NCI-H1436 treated with DMSO at 0.1 percent for 48 hours (cell line): ENCODE data around the gene ATP13A3.
"Not testable (repeated sequence)": the region's sequence is repeated elsewhere in the genome, so short reads cannot be mapped to it uniquely, and the experiment has no call there.

Experiments
- DNase-seq: peaks from one replicate; lab custom pipeline; 2025; lab: John Stamatoyannopoulos, UW

The ATP13A3 gene

DNA sequence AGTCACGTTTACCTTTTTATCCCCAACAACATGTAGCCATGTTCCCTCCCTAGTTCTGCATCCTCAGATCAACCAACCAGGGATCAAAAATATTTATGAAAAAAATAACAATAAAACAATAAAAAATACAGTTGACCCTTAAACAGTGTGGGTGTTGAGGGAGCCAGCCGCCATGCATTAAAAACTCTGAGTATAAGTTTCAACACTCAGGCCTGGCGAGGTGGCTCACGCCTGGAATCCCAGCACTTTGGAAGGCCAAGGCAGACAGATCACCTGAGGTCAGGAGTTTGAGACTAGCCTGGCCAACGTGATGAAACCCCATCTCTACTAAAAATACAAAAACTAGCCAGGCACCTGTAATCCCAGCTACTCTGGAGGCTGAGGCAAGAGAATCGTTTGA, 12.7 kb upstream of the ATP13A3 start:
- DNase-seq, result not testable (repeated sequence)

DNA sequence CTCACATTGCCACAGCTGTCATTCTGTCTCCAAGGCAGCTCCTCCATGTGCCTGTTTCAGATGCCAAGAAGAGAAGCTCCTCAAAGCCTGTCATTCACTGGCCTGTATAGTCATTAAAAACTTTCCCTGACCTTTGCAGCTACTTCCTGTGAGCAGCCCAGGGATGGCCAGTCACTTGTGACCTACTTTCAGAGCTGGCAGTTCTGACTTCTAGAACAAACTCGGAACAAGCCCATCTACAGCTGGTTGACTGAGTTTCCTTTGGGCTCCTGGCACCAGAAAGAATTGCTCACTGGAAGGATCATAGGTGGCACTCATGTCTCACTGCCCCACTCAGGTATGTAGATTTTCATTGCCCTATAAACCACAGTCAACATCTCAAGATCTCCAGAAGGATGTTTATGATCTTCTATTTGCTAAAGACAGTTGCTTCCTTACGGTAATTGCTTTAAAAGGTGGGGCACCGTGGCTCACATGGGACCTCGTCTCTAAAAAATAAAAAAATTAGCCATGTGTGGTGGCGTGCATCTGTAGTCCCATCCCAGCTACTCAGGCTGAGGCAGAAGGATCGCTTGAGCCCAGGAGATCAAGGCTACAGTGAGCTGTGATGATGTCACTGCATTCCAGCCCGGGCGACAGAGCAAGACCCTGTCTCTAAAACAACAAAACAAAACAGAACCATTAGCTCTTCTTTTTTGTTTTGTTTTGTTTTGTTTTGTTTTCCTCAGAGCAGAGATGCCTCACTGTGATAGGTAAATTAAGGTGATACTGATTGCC, 11.2 kb upstream of the ATP13A3 start:
- no peak for DNase-seq

DNA sequence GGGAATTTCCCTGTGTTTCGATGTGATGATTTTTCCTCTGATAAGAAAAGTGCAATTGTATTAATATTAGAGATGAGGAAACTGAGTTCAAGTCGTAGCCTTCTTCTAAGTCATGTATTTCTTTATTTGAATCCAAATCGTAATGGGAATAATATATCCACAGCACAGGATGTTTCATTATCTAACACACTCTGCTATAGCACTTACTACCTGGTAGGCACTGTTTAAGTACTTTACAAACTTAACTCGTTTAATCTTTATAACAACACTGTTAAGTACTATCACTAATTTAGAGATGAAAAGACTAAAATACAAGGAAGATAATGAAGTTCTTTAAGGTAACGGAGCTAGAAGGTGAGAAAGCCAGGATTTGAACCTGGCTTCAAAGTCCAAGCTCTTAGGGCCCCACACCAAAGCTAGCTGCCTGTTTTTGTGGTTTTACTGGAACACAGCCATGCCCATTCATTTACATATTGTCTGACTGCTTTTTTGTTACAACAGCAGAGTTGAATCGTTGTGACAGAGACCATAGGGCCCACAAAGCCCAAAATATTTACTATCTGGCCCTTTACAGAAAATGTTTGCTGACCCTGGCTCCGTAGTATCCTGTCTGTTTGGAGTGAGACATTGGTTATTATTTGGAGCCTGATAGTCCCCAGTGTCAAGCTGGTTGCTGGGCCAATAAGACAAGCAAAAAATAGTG, 9.6 kb upstream of the ATP13A3 start:
- no peak for DNase-seq

DNA sequence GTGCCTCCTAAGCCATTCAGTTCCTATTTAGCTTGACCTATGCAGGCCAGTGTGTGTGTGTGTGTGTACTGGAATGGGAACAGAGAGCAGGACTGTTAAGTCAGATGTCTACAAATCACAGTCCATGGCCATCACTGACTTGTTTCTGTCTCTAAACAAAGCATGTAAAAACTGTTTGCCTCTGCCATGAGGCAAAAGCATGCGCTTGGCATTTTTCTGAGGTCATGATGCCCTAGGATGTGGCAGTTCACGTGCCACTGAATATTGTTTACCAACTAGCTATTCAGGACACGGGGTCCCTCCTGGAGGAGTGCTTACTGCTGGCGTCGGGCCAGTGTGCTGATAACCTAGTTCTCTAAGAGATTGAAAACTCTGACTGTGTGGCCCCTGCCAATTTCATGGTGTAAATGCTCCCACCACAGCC, 8.2 kb upstream of the ATP13A3 start:
- no peak for DNase-seq

DNA sequence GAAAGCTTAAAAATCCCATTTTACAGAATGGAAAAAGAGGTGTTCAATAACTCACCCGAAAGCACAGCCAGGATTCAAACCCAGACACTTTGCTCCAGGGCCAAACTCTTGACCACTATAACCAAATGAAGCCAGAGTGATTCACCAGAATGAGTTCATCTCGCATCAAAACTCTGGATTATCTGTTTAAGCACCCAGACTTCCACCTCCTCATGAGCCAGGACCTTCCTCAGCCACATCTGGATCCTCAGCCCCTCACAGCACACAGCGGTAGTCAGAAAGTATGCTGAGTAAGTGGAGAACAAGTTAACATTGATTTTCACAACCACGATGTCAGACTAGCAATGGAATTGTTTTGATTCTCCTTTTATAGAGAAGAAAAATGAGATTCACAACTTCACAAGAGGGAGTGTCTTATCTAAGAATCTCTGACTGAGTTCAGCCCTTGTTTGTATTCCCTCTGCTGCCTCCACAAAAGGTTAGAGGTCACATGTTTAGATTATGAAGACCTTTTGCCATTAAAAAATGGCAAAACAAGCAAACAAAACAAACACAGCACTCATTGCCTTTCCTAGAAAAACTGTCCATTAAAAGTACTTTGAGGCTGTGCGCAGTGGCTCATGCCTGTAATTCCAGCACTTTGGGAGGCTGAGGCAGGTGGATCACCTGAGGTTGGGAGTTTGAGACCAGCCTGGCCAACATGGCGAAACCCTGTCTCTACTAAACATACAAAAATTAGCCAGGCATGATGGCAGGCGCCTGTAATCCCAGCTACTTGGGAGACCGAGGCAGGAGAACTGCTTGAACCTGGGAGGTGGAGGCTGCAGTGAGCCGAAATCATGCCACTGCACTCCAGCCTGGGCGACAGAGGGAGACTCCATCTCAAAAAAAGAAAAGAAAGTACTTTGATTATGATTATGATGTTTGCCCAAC, 7.5 kb upstream of the ATP13A3 start:
- not testable (repeated sequence) for DNase-seq

DNA sequence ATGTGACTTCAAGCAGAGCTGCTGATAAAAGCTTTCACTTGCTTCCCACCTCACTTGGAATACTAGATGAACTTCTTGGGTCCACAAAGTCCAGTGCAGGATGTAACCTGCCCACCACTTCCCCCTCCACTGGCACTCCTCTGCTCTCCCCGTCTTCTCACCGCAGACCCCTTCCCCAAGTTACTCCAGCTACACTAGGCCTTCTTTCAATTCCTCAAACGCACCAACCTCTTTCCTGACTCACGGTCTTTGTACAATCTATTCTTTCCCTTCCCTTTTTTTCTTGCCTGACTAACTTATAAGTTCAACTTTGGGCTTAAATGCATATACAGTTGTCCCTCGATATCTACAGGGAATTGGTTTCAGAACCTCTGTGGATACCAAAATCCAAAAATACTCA, 5.2 kb upstream of the ATP13A3 start:
- no peak for DNase-seq

DNA sequence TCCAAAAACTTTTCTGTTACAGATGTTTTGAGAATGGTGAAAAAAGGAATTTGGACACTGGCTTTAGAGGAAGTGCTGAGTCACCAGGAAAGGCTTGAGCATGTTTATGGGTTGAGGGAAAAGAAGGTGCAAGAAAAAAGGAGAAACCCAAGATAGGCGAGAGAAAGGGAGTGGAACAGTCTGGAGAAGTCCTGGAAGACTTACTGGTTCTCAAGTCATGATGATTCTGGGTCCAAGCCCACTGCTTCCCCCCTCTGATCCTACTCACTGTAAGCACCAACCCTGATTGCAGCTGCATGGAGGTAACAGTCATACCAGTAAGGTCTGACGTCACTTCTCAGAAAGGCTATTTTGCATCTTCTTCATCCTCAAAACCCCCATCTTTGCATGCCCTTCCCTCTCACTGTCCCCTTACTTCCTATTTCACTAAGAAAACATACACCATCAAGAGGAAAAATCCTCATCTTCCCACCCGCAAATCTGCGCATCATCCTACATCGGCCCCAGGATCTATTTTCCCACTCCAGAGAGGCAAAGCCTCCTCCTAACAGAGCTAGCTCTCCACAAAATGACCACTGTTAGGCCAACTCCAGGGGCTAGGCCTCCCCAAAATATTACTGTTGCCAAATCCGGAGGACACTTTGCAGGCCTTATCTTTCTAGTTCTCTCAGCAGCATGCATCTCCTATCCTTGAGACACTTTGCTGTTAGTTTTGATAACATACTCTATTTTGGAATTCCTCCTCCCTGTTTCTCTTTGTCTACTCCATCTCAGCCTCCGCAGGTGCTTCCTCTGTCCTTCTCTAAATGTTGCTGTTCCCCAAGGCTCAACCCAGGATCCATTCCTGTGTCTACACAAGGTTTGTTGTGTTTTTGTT, 3.2 kb upstream of the ATP13A3 start:
- no peak for DNase-seq

DNA sequence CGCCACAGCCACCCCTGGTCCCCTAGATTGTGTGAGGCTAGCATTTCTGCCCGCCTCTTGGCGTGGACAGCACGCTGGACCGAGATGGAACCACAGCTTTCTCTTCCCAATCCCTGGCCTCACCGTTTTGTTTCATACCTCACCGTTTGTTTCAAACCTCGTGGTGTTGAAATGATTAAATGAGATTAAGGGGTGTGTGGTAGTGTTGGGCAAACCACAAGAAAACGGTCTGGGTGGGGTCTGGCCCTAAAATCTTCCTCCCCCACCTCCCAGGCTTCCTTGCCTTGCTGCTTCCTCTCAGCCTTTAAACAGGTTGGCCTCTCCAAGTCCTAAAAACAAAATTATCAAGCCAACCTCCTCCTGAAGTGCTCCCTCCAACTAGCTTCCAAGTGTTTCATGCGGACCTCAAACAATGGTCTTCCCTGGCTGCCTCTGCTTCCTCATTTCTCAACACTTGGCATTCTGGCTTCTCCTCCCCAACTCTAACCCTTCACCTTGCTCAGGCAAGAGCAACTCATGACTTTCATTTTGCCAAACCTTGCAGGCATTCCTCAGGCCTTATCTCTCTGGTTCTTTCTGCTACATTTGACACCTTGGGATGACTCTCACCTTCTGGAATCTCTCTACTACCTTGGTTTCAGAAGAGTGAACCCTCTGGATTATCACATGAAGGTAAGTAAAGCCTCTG, 1.4 kb upstream of the ATP13A3 start:
- no peak for DNase-seq

DNA sequence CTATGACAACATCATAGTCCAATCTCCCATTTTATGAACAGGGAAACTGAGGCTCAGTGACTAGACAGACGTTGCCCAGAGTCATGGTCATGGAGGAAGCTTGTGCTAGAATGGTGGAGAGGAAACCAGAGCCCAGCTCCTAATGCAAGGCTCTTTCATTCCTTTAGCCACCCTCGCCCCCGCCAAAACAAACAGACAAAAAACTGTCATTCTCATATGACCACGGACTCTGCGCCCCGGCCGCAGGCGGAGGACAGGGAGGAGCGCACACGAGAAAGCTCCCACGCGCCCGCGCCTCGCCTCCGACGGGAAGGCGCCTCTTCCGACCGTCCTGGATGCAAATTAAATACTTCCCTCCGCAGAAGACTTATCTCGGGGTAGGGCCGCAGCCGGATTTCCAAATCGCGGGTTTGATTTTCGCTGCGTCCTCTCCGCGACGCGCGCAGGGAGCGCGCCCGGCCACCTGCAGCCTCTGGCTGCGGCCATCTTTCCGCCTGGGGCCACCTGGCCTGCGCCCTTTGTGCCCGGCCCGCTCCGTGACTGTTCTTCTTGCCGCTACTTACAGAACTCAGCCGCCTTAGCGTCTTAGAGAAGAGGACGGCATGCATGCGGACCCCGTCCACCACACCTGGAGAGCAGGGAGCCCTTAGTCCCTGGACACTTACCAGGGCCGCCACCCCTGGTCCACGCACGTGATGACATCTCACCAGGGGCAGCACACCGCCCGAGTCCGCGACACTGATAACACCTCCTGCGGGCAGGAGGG, 670 bp upstream of the ATP13A3 start:
- no peak for DNase-seq

DNA sequence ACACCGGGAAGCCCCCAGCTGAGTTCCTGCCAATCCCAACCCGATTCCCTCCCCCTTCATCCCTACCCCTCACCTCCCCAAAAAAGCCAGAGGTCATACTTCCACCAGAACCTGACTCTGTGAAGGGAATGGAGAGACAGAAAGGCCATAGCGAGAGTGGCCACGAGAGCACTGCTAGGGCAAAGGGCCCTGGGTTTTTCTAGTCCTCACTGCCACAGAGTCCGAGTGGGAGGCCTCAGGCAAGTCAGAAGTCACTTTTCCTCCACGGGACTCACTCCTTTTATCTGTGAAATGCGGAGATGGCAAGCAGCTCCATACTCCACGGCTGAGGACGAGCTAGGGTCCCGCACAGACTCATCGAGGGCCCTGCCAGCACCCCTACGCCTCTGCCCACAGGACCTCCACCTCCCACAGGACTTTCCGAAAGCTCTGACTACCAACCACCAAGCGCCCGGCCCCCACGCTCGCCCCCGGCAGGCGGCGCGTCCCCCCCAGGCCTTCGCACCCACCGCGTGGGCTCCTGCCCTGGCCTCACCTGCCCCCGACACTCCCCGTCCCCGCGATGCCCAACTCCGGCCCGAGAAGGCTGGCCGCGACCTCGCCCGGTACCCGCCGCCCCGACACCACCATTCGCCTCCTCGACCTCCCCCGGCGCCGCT, 792 bp downstream of the ATP13A3 start:
- DNase-seq, result no peak

DNA sequence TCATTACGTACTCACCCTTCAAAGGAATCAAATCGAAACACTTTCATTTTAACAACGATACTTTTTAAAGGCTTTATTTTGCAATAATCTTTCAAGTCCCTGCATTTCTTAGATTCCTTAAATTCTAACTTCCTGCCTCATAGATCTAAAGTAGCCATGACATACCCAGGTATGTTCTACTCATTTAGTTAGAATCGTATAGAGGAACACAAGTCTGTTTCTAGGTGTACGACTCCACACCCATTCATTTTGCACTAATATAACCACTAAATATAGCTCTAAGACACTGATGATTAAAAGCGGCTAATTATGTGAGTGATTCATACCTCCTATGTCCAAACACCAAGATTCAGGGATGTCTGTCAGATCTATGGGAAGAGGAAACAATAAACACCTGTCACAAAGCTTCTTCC, 1.3 kb downstream of the ATP13A3 start:
- DNase-seq, result no peak

DNA sequence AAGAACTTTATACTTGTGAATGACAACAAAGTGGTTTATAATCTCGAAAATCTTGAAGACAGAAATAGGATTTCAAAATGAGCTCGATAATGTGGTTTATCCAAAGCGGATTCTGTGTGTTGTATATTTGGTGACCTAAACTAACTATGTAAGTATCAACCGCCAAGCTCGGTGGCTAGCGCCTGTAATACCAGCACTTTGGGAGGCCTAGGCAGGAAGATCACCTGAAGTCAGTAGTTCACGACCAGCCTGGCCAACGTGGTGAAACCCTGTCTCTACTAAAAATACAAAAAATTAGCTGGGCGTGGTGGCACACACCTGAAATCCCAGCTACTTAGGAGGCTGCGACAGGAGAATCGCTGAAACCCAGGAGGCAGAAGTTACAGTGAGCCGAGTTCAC, 2.2 kb downstream of the ATP13A3 start:
- DNase-seq, result no peak

DNA sequence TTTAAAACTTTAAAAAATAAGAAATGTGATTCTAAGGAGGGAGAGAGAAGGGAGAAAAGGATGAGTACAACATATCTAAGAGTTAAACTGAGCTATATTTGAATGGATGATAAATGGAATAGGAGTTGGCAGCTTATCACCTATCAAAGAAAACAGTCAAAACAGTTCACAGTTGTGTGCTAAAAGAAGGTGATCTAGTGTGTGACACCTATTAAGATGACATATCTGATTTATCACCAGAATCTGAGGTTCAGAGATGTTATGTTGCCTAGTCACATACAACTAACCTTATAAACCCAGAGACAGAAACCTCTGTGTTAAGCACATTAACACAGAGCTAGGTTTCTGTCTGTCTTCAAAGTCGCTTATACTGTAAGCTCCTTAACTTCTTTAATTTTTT, 3.0 kb downstream of the ATP13A3 start:
- no peak for DNase-seq

DNA sequence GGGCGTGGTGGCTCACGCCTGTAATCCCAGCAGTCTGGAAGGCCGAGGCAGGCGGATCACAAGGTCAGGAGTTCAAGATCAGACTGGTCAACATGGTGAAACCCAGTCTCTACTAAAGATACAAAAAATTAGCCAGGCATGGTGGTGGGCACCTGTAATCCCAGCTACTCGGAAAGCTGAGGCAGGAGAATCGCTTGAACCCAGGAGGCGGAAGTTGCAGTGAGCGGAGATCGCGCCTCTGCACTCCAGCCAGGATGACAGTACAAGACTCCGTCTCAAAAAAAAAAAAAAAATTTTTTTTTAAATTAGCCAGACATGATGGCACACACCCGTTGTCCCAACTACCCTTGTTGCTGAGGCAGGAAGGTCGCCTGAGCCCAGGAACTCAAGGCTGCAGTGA, 4.0 kb downstream of the ATP13A3 start:
- not testable (repeated sequence) for DNase-seq

DNA sequence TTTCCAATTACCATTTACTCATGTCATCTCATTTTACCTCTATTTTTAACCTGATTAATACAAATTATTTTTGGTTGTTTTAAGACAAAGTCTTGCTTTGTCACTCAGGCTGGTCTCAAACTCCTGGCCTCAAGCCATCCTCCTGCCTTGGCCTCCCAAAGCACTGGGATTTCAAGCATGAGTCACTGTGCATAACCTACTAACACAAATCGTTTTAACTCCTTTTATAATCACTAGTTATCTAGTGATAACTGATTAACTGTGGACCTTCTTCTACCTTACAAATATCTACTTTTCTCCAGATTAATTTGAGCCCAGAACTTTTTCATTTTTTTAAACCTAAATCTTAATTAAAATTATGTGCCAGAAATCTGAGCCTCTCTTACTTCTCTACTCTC, 4.6 kb downstream of the ATP13A3 start:
- DNase-seq, result no peak

DNA sequence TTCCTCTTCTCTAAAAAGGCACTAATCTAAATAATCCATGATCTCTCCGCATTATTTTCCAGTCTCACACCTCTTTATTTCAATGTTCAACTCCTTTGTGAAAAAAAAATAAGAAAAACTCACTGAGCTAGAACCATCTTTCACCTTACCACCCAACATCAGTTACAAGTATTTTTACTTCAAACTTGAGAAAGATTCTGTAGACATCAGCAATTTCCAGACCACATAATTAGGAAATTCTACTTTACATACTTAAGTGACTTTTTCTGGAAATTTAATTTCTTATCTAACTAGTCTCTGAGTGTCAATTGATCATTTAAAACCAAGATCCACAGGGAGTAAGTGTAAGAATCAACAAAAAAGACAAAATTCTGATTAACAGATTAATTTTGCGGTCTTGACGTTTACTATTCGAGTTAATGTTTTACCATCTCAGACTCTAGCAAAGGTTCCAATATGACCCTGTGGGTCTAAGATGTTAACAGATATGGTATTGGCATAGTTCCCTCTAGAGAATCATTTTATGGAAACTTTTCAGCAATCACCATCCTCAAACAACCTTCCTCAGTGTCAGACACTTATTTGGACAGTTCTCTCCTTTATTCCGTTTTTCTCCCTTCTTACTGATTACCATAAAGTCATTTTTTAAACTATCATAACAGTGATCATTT, 5.1 kb downstream of the ATP13A3 start:
- DNase-seq, result no peak

DNA sequence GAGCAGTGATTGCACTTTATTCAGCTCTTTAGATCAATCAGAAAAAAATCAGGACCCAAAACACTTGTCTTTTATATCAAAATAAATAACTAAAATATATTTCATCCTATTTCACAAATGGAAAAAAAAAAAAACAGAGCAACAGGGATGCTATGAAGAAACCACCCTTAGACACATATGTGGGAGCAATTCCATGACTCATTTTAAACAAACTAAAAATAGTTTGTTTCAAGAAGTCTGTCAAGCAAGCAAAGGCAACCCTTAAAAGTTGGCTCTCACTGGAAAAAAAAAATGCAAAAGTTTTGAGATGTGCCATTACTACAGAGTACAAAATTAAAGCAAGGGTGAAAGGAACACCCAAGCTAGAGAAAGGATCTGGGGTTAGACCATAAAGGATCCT, 5.7 kb downstream of the ATP13A3 start:
- DNase-seq, result no peak

DNA sequence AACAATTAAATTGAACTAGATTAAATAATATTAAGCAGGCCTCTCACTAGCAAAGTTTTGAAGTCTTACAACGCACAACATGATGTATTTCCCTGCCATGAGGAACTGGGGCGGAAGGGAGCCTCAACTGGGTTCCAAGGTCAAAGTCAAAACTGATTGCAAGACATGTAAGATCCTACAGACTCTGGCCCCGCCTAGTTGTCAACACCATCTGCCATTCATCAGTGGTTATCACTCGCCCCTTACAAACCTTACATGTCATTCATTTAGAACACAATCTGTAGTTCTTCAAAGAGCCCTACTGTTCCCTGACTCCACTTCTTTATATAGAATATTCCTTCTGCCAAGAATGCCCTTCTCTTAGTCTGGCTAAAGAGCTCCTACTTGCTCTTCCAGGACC, 10.0 kb downstream of the ATP13A3 start:
- no peak for DNase-seq

DNA sequence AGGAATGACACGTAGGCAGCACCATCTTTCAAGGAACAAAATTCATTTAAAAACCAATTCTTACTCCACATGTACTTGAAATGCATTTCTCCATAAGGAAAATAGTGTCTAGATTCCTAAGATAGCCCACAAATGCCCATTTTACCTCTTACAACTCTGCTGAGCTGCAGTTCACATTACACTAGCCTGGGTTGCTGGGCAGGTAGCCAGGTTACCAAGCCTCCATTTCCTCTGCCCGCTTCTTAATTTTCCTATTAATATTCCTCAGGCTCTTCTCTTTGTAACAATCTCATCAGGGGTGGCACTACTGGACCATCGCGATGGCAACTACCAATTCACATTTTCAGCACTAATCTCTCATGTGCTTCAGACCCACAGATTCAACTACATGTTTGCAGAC, 10.8 kb downstream of the ATP13A3 start:
- no peak for DNase-seq
